Activated naive CD8-positive, alpha-beta T cell treated with anti-CD3 and anti-CD28 coated beads, Interleukin-2, amount 10 ng/mL, durations not matched to agents 7 days and 5 days (primary cell): ENCODE results near the gene ASCC3. TPM values are rescaled to one million over a fixed set of nuclear protein-coding genes. Genes with fewer than 3 reads are reported as not detected.

ENCODE experiments used
- ATAC-seq: fragments of 150-1000 bp; cut with Tn5 transposase; one replicate; pipeline ENCODE4 v1.10.0; 2021; ENCODE audit warnings: low read depth, moderate library complexity
- POLR2A ChIA-PET: fragments of 350-600 bp; sonication (Branson Sonifier 250); formaldehyde crosslinking; loops from one replicate; lab custom pipeline; 2021; ENCODE audit warnings: antibody characterized with exemption; lab: Charles Lee
- DNase-seq: peaks from one replicate; pipeline ENCODE4 v3.0.0; 2021
- H3K27ac Mint-ChIP-seq: one replicate; pipeline ENCODE4 v1.8.0; 2022; ENCODE audit warnings: mild to moderate bottlenecking, mixed read lengths
- H3K27me3 Mint-ChIP-seq: one replicate; pipeline ENCODE4 v1.8.0; 2022; ENCODE audit warnings: mild to moderate bottlenecking, moderate library complexity, mixed read lengths
- H3K36me3 Mint-ChIP-seq: one replicate; pipeline ENCODE4 v1.8.0; 2021; ENCODE audit warnings: mild to moderate bottlenecking, mixed read lengths
- H3K4me1 Mint-ChIP-seq: one replicate; pipeline ENCODE4 v1.8.0; 2021; ENCODE audit warnings: mixed read lengths
- H3K4me3 Mint-ChIP-seq: one replicate; pipeline ENCODE4 v1.8.0; 2022; ENCODE audit warnings: mild to moderate bottlenecking, moderate library complexity, mixed read lengths
- H3K9me3 Mint-ChIP-seq: one replicate; pipeline ENCODE4 v1.8.0; 2021; ENCODE audit warnings: mixed read lengths
- total RNA-seq, 2 experiments: library from RNA; stranded (reverse); gene quantifications; one replicate each; pipeline ENCODE4 v1.2.3, GENCODE V29; 2021

ASCC3 gene
- total RNA-seq, 2 experiments from 2014 or later = 54.7 to 59.6 TPM

- H3K4me3 Mint-ChIP-seq = no peak overlapping the region
- H3K27me3 Mint-ChIP-seq = no peaks in the 10 kb centered on the region
- POLR2A ChIA-PET = no interaction called here
- no peak for ATAC-seq
- peaks cover 2% of the 10 kb centered on the region for H3K4me1 Mint-ChIP-seq
- H3K9me3 Mint-ChIP-seq = no peaks in the 10 kb centered on the region
- H3K36me3 Mint-ChIP-seq = peaks cover 28% of the 10 kb centered on the region
- no peak overlapping the region for H3K27ac Mint-ChIP-seq
- no peak for DNase-seq
Observed at GRCh38 chr6:100595456-100595855, 285.7 kb downstream of the ASCC3 start.

GRCh38 chr6:100593522-100593921, 287.6 kb downstream of the ASCC3 start:
- ATAC-seq (no peak), DNase-seq (no peak)
- no peaks in the 10 kb centered on the region for H3K27me3 Mint-ChIP-seq
- POLR2A ChIA-PET = no interaction called here
- no peak overlapping the region for H3K4me3 Mint-ChIP-seq
- H3K27ac Mint-ChIP-seq = no peak overlapping the region
- peaks cover 27% of the 10 kb centered on the region for H3K36me3 Mint-ChIP-seq
- no peaks in the 10 kb centered on the region for H3K9me3 Mint-ChIP-seq
- peaks cover 2% of the 10 kb centered on the region for H3K4me1 Mint-ChIP-seq

GRCh38 chr6:100592929-100593328, 288.2 kb downstream of the ASCC3 start:
- DNase-seq = no peak
- Mint-ChIP-seq H3K27ac (no peak overlapping the region), H3K36me3 (peaks cover 26% of the 10 kb centered on the region), H3K4me3 (no peak overlapping the region), H3K27me3 (no peaks in the 10 kb centered on the region), H3K9me3 (no peaks in the 10 kb centered on the region), H3K4me1 (peaks cover 2% of the 10 kb centered on the region)
- no peak for ATAC-seq
- POLR2A ChIA-PET = no interaction called here

- H3K27me3 Mint-ChIP-seq = no peaks in the 10 kb centered on the region
- no peak overlapping the region for H3K4me3 Mint-ChIP-seq
- peaks cover 1% of the 10 kb centered on the region for H3K4me1 Mint-ChIP-seq
- POLR2A ChIA-PET = no interaction called here
- no peak overlapping the region for H3K27ac Mint-ChIP-seq
- DNase-seq (no peak), ATAC-seq (no peak)
- H3K36me3 Mint-ChIP-seq = peaks cover 13% of the 10 kb centered on the region
- no peaks in the 10 kb centered on the region for H3K9me3 Mint-ChIP-seq
Observed at GRCh38 chr6:100577425-100577824, 303.7 kb downstream of the ASCC3 start.

DNA sequence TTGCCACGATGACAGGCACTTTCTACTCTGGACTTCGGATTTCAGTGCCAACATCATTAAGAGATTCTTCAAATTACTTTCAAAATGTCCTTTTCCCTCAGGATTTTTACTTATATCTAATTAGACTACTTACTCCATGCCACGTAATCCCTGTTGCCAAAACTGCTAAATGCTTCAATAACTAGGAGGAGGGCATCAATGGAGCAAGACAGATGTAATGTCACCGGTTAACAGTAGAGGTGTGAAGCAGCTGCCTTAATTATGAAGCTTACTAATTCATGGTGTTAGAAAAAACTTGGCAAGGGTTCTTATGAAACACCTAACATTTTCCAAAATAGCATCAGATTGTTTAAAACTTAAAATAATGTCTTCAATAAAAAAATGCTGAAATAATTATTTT, 305.2 kb downstream of the ASCC3 start:
- H3K4me1 Mint-ChIP-seq = peaks cover 1% of the 10 kb centered on the region
- no peaks in the 10 kb centered on the region for H3K27me3 Mint-ChIP-seq
- H3K4me3 Mint-ChIP-seq = no peak overlapping the region
- H3K27ac Mint-ChIP-seq = no peak overlapping the region
- H3K36me3 Mint-ChIP-seq = peaks cover 23% of the 10 kb centered on the region
- POLR2A ChIA-PET = no interaction called here
- DNase-seq (no peak), ATAC-seq (no peak)
- H3K9me3 Mint-ChIP-seq = no peaks in the 10 kb centered on the region

DNA sequence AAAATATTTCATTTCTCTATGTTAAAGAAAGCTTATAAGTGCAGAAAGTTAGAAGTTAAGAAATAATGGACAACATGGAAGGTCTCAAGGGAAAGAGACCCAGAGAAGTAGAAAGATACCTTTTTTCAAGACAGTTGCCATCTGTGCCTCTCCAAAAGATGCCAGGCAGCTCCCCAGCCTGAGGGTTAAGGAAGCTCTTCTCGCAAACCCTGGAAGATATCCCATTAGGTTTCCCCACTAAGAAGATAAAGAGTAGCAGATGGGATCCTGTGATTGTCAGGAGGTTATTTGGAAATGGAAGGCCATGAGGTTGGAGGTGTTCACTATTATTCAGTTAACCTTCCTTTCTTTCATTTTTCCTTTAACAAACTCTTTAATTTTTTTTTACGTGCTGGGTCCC, 306.3 kb downstream of the ASCC3 start:
- H3K27ac Mint-ChIP-seq = no peak overlapping the region
- POLR2A ChIA-PET = no interaction called here
- H3K4me1 Mint-ChIP-seq = peaks cover 1% of the 10 kb centered on the region
- H3K27me3 Mint-ChIP-seq = no peaks in the 10 kb centered on the region
- no peak overlapping the region for H3K4me3 Mint-ChIP-seq
- no peak for DNase-seq
- peaks cover 2% of the 10 kb centered on the region for H3K9me3 Mint-ChIP-seq
- H3K36me3 Mint-ChIP-seq = peaks cover 33% of the 10 kb centered on the region
- ATAC-seq = no peak

DNA sequence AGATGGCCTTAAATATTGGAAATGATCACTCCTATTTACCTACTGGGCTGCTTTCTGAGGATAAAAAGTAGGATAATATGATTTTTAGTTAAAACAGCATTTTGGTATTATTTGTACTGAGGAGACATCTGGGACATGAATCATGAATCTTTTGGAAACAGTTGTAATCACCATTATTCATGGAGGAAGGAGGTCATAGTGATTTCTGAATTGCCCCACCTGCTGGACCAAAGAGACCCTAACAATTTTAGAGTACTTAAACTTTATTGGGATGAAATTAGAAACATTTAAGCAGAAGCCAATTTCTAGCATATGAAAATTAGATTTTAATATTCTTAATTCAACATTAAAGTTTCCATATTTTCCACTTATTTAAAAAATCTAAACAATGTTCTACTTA, 308.0 kb downstream of the ASCC3 start:
- POLR2A ChIA-PET = no interaction called here
- Mint-ChIP-seq H3K27ac (no peak overlapping the region), H3K4me3 (no peak overlapping the region), H3K4me1 (peaks cover 1% of the 10 kb centered on the region), H3K27me3 (no peaks in the 10 kb centered on the region), H3K36me3 (peaks cover 35% of the 10 kb centered on the region), H3K9me3 (peaks cover 2% of the 10 kb centered on the region)
- no peak for ATAC-seq
- no peak for DNase-seq

GRCh38 chr6:100568255-100568654, 312.9 kb downstream of the ASCC3 start:
- no peaks in the 10 kb centered on the region for H3K4me1 Mint-ChIP-seq
- ATAC-seq (no peak), DNase-seq (no peak)
- H3K9me3 Mint-ChIP-seq = peaks cover 2% of the 10 kb centered on the region
- no peaks in the 10 kb centered on the region for H3K27me3 Mint-ChIP-seq
- H3K27ac Mint-ChIP-seq = no peak overlapping the region
- H3K4me3 Mint-ChIP-seq = no peak overlapping the region
- H3K36me3 Mint-ChIP-seq = peaks cover 38% of the 10 kb centered on the region
- POLR2A ChIA-PET = no interaction called here

DNA sequence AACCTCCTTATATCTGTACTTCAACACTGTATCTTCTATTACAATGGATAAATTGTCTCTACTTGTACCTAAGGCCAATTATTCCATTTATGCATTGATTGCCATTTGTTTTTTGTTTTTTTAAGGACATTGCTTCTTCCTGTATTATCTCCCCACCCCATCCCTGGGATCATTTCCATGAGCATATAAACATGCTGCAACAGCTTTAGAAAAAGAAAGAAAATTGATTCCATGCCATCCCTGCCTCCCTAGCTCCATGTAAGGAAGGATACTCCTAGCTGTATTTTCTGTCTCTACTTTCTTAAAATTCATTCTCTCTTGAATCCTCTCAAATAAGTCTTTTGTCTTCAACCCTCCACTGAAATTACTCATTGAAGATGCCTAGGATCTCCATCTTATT, 314.6 kb downstream of the ASCC3 start:
- Mint-ChIP-seq H3K36me3 (peaks cover 29% of the 10 kb centered on the region), H3K4me1 (no peaks in the 10 kb centered on the region), H3K4me3 (no peak overlapping the region), H3K27ac (no peak overlapping the region), H3K27me3 (no peaks in the 10 kb centered on the region), H3K9me3 (peaks cover 2% of the 10 kb centered on the region)
- POLR2A ChIA-PET = no interaction called here
- ATAC-seq (no peak), DNase-seq (no peak)

DNA sequence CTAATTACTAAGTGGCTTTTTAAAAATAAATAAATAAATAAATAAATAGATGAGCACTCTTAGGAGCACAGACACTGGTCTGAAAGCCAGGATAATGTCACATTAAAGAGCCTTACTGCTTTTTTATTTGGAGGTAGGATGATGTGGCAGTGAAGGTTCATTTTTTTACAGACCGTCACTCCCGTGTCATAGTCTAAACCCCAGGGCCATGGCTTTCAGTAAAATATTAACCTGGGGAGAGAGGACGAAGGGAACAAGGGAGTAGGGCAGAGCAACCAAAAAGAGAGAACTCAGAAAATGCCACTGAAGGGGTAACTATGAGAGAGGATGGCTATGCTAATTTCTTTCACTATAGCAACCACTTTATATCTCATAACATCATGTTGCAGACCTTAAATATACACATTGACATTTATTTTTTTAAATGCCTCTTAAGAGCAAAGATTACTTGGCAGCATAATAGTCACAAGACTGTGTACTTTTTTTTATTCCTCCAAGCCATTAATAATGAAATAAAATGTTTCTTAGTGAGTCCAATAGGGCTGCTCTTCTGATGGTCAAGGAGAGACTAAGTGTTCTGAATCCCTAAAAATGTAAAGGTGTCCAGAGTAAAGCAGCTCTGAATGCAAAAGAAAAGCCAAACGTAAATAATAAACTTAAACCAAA, 315.6 kb downstream of the ASCC3 start:
- DNase-seq = no peak
- H3K4me3 Mint-ChIP-seq = no peak overlapping the region
- H3K27ac Mint-ChIP-seq = no peak overlapping the region
- no peaks in the 10 kb centered on the region for H3K4me1 Mint-ChIP-seq
- POLR2A ChIA-PET = no interaction called here
- no peak for ATAC-seq
- peaks cover 22% of the 10 kb centered on the region for H3K36me3 Mint-ChIP-seq
- H3K27me3 Mint-ChIP-seq = no peaks in the 10 kb centered on the region
- H3K9me3 Mint-ChIP-seq = peaks cover 2% of the 10 kb centered on the region

DNA sequence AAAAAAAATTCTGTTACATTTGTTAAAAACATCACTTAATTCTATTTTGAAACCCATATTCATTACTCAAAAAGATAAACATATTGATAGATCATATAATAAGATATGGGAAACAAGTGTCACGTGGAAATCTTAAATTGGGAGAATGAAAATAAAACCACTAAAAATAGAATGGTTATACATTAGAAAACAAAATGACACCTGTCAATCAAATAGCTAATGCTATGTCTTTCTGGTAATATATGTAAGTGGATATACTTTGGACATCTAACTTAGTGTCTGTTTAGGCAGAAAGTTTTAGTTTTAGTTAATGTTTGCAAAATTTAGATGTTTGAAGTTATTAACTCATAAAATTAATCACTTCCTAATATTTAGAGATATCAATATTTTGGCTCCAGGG, 321.3 kb downstream of the ASCC3 start:
- Mint-ChIP-seq H3K4me3 (no peak overlapping the region), H3K27me3 (no peaks in the 10 kb centered on the region), H3K36me3 (peaks cover 10% of the 10 kb centered on the region), H3K27ac (no peak overlapping the region), H3K9me3 (no peaks in the 10 kb centered on the region), H3K4me1 (no peaks in the 10 kb centered on the region)
- POLR2A ChIA-PET = no interaction called here
- no peak for ATAC-seq
- DNase-seq = no peak

GRCh38 chr6:100554228-100554627, 326.9 kb downstream of the ASCC3 start:
- H3K4me1 Mint-ChIP-seq = no peaks in the 10 kb centered on the region
- H3K27ac Mint-ChIP-seq = no peak overlapping the region
- ATAC-seq = no peak
- H3K9me3 Mint-ChIP-seq = no peaks in the 10 kb centered on the region
- no peak for DNase-seq
- no peaks in the 10 kb centered on the region for H3K27me3 Mint-ChIP-seq
- peaks cover 10% of the 10 kb centered on the region for H3K36me3 Mint-ChIP-seq
- POLR2A ChIA-PET = no interaction called here
- H3K4me3 Mint-ChIP-seq = no peak overlapping the region

DNA sequence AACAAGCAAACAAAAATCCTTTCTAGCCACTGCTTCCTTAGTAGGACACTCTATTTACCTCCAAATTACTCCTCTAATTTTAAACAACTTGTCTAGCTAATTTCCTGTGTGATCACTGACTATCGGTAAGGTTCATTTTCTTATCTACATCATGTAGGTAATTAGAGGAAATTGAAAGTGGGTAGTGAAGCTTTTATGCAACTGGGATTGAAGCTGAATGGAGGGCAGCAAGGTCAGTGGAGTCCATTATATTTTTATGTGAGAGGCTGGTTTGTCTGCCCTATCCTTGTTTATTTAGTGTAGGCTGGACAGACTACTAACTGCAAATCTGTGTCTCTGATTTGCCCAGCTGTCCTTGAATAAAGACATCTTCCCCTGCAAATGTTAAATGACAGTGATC, 327.9 kb downstream of the ASCC3 start:
- Mint-ChIP-seq H3K27me3 (no peaks in the 10 kb centered on the region), H3K9me3 (no peaks in the 10 kb centered on the region), H3K36me3 (peaks cover 10% of the 10 kb centered on the region), H3K4me3 (no peak overlapping the region), H3K4me1 (no peaks in the 10 kb centered on the region), H3K27ac (no peak overlapping the region)
- POLR2A ChIA-PET = no interaction called here
- no peak for DNase-seq
- no peak for ATAC-seq

DNA sequence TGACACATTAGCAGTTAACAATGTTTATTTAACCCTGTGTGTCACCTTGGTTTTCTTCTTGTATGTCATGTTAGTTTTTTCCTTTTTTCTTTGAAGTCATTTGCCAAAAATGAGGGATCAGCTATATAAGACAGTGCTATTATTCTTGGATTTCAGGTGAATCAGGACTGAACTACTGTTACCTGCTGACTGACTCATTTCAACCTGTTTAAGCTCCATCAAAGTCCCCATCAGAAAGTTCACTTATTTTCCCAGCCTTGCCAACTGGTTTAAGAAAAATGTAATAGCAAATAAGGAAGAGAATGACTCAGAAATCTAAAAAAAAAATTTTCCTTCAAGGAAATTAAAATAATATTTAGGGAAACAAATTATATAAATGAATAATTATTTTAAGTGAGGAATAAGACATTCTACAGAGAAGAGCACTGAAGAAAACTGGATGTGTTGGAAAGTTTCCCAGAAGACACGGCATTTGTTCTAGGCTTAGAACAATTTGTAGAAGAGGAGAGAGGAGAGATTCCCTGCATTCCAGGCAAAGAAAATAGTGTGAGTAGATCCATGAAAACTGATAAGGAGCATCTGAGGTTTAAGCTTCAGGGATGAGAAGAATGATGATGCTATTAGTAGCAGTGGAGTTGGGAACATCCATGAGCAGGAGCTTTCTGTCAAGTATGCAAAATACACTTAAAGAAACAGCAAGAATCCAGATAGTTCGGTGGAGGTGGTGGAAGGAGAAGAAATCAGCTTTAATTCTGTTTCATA, 331.5 kb downstream of the ASCC3 start:
- Mint-ChIP-seq H3K27me3 (no peaks in the 10 kb centered on the region), H3K9me3 (no peaks in the 10 kb centered on the region), H3K36me3 (peaks cover 13% of the 10 kb centered on the region), H3K4me3 (no peak overlapping the region), H3K27ac (no peak overlapping the region), H3K4me1 (no peaks in the 10 kb centered on the region)
- DNase-seq = no peak
- no peak for ATAC-seq
- POLR2A ChIA-PET = no interaction called here
